NCI-H446 (cell line): ENCODE data around the gene POLDIP2.

Experiments used
- DNase-seq, 2 experiments: peaks; one replicate each; lab custom pipeline; 2025; lab: John Stamatoyannopoulos, UW

POLDIP2 gene

GRCh38 chr17:28317099-28317965 is 40.0 kb downstream of the POLDIP2 start:
- no peak for DNase-seq

GRCh38 chr17:28315846-28316705 is 41.3 kb downstream of the POLDIP2 start:
- no peak for DNase-seq

DNA sequence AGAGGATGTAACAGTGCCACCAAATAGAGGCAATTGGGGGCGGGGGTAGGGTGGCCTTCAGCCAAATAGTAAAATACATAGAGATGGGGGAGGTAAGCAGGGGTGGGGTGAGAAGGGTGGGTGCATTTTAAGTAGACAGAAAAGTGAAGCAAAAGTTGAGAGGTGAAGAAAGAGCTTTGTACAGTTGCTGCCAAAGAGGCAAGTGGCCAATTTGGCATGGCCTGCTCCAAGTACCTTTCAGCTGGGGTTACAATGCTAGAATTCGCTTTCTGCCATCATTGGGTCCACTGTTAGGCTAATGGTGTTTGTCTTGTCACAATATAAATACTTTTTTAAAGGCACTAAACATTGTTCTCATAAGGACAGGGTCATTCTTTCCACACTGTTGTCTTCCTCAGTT is 43.5 kb downstream of the POLDIP2 start:
- no peak for DNase-seq

GRCh38 chr17:28306954-28307401 is 50.3 kb downstream of the POLDIP2 start:
- no peak for DNase-seq

DNA sequence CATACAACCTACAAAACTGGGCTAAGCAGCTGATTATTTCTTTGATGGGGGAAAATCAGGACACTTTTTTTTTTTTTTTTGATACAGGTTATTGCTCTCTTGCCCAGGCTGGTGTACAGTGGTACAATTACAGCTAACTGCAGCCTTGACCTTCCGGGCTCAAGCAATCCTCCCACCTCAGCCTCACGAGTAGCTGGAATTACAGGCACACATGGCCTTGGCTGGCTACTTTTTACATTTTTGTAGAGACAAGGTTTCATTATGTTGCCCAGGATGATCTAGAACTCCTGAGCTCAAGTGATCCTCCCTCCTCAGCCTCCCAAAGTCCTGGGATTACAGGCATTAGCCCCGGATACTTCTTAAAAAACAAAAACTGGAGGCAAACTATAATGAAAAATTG is 58.9 kb downstream of the POLDIP2 start:
- DNase-seq: no peak
